Fibroblast of lung (primary cell): Measurements from ENCODE around the gene BCO2.

Experiments
- EZH2 ChIP-seq: IDR thresholded peaks from 2 replicates; pipeline ENCODE4 v1.5.1; 2012; ENCODE audit warnings: low read length, control low read depth, mild to moderate bottlenecking; ENCODE audit errors: missing control alignments
- TF ChIP-seq, protein P1 (sequence below), 2 donors: IDR thresholded peaks in 1 of 2; conservative IDR thresholded peaks in 1 of 2; 1 replicate in 1 of 2; 2 replicates in 1 of 2; pipeline ENCODE4 v1.5.1; 2011 to 2012; ENCODE audit warnings: low read length in 2 of 2, control low read depth in 1 of 2, inconsistent platforms in 1 of 2, low read depth in 1 of 2, mild to moderate bottlenecking in 1 of 2

DNA sequence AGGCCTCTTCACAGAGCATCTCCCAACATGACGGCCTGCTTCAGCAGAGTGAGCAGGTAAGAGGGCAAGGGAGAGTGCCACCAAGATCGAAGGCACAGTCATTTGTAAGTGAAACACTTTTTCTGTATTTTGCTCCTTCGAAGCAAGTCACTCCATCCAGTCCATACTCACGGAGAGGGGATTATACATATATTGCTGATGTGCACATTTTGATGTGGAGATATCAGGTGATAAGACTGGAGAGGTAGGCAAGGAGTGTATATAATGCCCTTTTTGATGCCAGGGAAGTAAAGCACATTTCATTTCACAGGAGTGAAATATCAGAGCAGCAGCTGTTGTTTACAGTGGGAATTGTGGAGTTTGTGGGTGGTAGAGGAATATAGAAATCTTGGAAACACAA lies 62.1 kb downstream of the BCO2 start:
- TF ChIP-seq, protein P1, sequence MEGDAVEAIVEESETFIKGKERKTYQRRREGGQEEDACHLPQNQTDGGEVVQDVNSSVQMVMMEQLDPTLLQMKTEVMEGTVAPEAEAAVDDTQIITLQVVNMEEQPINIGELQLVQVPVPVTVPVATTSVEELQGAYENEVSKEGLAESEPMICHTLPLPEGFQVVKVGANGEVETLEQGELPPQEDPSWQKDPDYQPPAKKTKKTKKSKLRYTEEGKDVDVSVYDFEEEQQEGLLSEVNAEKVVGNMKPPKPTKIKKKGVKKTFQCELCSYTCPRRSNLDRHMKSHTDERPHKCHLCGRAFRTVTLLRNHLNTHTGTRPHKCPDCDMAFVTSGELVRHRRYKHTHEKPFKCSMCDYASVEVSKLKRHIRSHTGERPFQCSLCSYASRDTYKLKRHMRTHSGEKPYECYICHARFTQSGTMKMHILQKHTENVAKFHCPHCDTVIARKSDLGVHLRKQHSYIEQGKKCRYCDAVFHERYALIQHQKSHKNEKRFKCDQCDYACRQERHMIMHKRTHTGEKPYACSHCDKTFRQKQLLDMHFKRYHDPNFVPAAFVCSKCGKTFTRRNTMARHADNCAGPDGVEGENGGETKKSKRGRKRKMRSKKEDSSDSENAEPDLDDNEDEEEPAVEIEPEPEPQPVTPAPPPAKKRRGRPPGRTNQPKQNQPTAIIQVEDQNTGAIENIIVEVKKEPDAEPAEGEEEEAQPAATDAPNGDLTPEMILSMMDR (conservative IDR thresholded peaks at IDR 0.05 in 1 of 2, IDR thresholded peaks at IDR 0.05 in 1 of 2; ENCODE audit: low read depth in 1 of 2, low read length in 2 of 2): no peak
- TF ChIP-seq EZH2: no peak
